Ureter (tissue), 1 donor: ENCODE data around the gene EIF3K. TPM values are rescaled to one million over a fixed set of nuclear protein-coding genes. Genes with fewer than 3 reads are reported as not detected.

Experiments used
- DNase-seq: peaks from one replicate; pipeline ENCODE4 v3.0.0-alpha.2; 2020; ENCODE audit warnings: low spot score
- total RNA-seq: library from RNA; stranded (reverse); gene quantifications from one replicate; pipeline ENCODE4 v1.2.4, GENCODE V29; 2023
- donor health status: DM: yes; HTN: yes; CAD: no.

Gene EIF3K
- total RNA-seq, 1 donor from 2014 or later = 322 TPM

DNA sequence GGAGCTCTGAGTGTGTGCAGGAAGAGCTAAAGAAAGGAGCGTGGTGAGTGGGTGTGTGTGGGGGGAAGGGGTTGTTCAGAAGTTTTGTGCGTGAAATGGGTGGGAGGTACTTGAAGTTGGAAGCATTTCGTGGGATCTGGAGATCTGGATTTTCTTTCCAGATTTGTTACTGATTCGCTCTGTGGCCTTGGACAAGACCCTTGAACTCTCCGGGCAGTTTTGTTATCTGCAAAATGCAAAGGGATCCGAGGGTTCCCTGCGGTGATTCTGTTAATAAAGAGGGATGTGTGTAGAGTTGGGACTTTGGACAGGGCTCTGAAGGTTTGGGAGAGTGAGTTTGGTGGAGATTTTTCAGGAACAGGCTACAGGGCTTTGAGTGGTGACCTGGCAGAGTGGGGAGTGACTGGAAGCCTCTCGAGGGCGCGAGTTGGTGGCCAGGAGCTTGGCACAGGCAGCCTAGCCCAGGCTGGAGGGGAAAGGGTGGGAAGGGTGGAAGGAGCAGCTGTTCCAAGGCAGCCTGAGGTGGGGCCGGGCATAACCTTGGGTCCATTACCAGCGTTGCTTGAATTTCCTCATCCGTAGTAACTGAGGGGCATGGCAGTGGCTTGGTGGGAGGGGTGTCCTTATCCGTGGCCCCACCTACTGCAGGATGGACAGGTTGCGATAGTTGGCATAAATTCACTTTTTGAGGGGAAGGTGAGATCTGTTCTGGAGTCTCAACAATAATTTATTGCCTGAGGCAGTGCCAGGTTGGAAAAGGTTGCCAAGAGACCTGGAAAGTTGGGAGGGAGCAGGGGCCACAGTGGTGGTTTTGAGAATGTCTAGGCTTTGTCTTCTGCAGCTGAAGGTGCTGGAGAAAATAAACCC lies 30.6 kb downstream of the EIF3K start:
- peak; percentile 81 for DNase-seq

DNA sequence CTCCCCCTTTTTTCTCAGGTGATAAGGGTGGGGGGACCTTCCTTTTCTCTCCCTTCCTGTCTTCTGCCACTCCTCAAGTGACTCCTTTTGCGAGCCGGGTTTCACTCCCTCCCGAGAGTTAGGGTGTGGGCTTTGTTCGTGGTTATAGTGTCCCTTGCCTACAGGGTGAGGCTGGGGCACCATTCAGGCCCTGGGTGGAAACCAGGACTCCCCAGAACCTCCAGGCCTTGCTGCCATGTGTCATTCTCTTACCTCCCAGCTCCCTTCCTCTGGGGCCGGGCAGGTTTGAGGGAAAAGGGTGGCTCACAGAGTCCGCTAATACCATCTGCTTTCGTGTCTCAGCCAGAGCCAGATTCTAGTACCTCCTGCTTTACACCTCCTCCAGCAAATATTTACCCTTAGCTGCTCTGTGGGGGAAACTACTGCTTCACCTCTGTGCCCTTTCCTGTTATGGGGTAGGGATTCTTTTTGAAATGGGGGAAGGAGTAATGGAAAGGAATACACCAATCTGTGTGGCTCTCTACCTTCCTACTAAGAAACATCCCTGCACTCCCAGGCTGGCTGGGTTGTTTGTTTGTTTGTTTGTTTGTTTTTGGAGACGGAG lies 31.3 kb downstream of the EIF3K start:
- DNase-seq = no peak

DNA sequence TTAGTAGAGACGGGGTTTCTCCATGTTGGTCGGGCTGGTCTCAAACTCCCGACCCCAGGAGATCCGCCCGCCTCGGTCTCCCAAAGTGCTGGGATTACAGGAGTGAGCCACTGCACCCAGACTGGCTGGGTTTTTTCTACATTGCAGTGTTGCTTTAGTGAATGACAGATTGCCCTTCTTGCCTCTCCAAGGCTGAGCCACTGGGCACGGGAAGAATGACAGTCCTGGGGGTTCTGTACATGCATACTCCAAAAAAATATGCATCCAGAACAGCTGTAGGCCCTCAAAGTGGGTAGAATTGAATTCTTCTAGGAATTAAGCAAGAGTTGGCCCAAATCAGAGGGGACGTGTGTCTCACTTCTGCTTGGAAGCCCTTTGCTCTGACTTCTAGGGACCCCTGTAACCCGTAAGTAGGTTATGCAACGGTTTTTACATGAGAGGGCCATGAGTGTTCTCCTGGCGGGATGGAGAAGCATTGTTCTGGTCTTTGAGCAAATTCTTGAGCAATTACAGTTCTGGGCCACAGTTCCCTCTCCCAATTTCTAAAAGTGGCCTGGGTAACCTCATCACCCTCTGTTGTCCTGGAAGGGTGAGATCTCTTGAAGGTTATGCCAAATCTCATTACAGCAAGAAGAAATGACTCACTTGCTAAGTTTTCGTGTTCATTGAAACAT lies 32.1 kb downstream of the EIF3K start:
- DNase-seq = no peak

- DNase-seq = no peak
Measured at GRCh38 chr19:38653028-38653571, 34.1 kb downstream of the EIF3K start.

DNA sequence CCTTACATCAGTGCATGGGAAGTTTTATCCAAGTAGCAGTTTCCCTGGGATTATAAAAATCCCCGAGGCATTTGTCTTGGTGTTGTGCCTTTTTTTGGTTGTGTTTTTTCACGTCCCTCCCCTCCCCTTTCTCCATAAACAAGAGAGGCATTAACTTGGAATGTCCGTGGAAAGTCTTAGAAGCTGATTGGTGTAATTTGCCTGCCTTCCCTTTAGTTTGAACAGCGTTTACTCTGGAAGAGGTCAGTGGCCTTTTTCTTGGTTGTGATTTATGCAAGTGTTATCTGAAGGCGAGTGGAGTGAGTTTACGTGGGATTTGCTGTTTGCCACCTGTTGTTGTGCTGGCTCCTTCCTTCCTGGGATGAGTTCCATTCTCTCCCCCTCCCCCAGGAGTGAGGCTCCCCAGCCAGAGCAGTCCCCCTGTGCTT lies 35.7 kb downstream of the EIF3K start:
- no peak for DNase-seq

GRCh38 chr19:38655148-38655824 lies 36.3 kb downstream of the EIF3K start:
- DNase-seq = no peak

- DNase-seq = no peak
Measured at GRCh38 chr19:38656171-38656981, 37.4 kb downstream of the EIF3K start.

- DNase-seq = no peak
Measured at GRCh38 chr19:38657633-38658222, 38.7 kb downstream of the EIF3K start.

DNA sequence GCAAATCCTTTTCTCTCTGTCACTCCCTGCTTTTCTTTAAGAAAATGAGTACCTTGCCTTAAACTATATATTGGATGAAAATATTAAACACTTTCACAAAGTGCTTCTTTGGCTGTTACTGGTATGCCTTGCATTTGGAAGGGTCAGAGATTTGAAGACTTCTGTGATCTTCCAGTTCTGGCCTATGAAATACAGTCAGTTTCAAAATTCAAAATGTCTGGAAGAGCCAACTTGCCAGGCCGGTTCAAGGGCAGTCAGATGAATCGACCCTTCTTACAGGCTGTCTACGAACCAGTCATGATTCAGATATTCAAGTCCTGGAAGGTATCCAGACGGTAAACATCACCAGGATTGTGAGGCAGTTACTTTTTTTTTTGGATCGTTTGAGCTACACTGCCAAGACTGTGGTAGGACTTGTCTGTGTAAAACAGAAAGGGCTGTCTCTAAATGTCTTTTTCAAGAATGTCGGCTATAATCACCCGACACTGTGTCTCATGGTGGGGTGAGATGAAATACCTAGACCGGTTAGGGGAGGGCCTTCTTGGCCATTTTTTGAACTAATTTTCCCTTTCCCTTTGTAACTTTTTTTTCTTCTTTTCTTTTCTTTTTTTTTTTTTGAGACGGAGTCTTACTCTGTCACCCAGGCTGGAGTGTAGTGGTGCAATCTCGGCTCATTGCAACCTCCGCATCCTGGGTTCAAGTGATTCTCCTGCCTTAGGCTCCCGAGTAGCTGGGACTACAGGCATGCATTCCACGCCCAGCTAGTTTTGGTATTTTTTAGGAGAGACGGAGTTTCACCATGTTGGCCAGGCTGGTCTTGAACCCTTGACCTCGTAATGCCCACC lies 39.7 kb downstream of the EIF3K start:
- DNase-seq = peak; percentile 80

DNA sequence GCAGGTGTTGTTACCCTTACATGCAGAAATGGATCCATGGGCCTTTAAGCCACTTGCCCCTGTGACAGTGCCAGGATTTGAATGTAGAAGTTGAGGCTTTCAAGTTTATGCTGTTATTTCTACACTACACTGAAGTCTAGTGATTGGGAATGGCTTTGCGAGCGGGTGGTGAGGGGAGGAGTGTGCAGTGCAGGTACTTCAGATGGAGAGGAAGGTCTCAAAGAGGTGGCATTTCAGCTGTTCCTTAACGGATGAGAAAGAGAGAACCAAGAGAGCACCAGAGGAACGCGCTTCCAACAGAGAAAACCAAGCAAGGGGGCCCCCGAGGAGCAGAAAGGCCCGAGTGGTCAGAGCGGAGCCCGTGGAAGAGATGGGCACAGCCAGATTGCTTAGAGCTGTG lies 41.7 kb downstream of the EIF3K start:
- DNase-seq = no peak

- DNase-seq = no peak
Measured at GRCh38 chr19:38661136-38661535, 42.1 kb downstream of the EIF3K start.

GRCh38 chr19:38661996-38662395 lies 43.0 kb downstream of the EIF3K start:
- peak; percentile 72 for DNase-seq

DNA sequence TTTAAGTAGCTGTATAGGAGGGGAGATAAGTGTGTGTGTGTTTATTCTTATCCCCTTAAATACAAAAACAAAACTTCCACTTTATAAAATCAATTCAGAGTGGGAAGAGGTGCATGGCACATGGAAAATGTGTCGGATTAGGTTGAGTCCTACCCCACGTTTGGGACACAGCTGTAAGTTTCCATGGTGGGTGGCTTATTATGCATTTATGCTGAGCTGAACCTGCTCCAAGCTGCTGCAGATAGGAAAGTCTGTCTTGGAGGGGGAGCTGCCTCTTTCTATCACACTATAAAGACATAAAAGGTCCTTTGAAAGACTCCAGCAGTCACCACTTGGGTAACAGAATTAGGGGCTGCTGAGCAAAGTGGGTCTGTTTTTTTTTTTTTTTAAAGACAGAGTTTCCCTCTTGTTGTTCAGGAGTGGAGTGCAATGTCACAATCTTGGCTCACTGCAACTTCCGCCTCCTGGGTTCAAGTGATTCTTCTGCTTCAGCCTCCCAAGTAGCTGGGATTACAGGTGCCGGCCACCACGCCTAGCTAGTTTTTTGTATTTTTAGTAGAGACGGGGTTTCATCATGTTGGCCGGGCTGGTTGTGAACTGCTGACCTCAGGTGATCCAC lies 43.7 kb downstream of the EIF3K start:
- DNase-seq = no peak

DNA sequence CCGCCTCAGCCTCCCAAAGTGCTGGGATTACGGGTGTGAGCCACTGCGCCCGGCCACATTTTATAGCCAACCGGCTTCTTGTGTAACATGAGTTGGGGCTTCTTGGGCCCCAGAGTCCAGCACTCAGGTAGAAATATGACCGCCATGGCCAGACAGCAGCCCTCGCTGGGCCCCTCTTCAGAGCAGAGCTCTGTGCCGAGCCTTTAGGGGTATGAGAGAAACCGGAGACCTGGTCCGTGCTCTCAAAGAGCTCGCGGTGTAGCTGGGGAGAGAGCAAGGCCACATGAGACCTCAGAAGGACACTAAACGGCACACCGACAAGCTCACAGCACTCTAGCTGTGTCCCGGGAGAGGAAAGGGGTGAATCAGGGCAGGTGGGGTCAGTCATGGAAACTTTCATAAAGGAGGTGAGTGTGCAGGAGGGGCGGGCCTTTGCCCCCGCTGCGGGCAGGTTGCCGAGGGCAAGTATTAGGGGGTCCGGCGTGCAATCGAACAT lies 44.2 kb downstream of the EIF3K start:
- DNase-seq = no peak

DNA sequence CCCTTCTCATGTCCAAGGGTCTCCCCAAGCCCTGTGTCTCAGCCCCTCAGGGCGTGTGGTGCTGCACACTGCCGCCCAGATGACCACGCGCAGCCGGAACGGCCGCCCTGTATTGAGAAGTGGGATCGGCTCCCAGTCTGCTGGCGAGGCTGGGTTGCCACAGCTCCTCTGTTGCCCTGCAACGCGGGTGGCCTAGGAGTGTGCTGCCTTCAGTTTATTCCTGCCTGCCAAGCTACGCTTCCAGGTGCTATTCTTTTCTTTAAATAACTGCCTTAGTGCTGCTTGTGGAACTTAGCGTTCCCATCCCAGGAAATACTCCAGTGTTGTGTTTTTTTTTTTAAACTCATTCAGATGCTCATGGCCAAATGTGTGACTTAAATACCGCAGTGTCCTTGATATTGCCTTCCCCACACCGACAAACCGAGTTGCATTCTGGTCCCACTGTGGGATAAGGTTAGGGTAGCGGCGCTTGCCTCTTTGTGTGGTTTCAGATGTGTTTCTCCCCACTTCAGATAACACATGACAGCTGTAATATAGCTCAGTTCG lies 45.0 kb downstream of the EIF3K start:
- no peak for DNase-seq

- DNase-seq = no peak
Measured at GRCh38 chr19:38664503-38665211, 45.7 kb downstream of the EIF3K start.

- DNase-seq = no peak
Measured at GRCh38 chr19:38665219-38665931, 46.4 kb downstream of the EIF3K start.
